Ascending aorta (tissue), 2 donors: ENCODE measurements around the gene LRP10. TPM values are rescaled to one million over a fixed set of nuclear protein-coding genes. Genes with fewer than 3 reads are reported as not detected.

Experiments used
- DNase-seq, 2 donors: peaks; one replicate each; pipeline ENCODE4 v3.0.0-alpha.2; 2019; ENCODE audit warnings: low spot score in 2 of 2
- H3K27ac ChIP-seq, 2 donors: fragments of 200-600 bp; sonication (generic); one replicate each; pipeline ENCODE4 v1.5.1; 2016 to 2017; ENCODE audit warnings: mild to moderate bottlenecking in 1 of 2
- H3K27me3 ChIP-seq: fragments of 200-600 bp; sonication (generic); one replicate; pipeline ENCODE4 v1.5.1; 2017
- H3K36me3 ChIP-seq, 2 donors: fragments of 200-600 bp; sonication (generic); one replicate each; pipeline ENCODE4 v1.5.1; 2016
- H3K4me1 ChIP-seq, 2 donors: fragments of 200-600 bp; sonication (generic); one replicate each; pipeline ENCODE4 v1.5.1; 2016 to 2017; ENCODE audit warnings: mild to moderate bottlenecking in 1 of 2
- H3K4me3 ChIP-seq, 2 donors: fragments of 200-600 bp; sonication (generic); one replicate each; pipeline ENCODE4 v1.5.1; 2016 to 2017; ENCODE audit warnings: mild to moderate bottlenecking in 1 of 2
- H3K9me3 ChIP-seq, 2 donors: fragments of 200-600 bp; sonication (generic); one replicate each; pipeline ENCODE4 v1.5.1; 2016
- intact Hi-C: fragments of 100-400 bp; cut with DNase I; formaldehyde crosslinking; loops from one replicate; pipeline ENCODE4 v1.15.1; 2023
- total RNA-seq: library from RNA; depleted of rRNA; stranded (reverse); fragments of >200 nt; gene quantifications from one replicate; pipeline ENCODE4 v1.1.0, GENCODE V29; 2016
- TF ChIP-seq, protein P1 (sequence below), 3 experiments: fragments of 200-600 bp in 2 of 3; fragments of 450-650 bp in 1 of 3; sonication (generic) in 2 of 3; IDR thresholded peaks; one replicate each; pipeline ENCODE4 v1.5.1; 2016 to 2019; ENCODE audit warnings: antibody characterized with exemption in 3 of 3, mild to moderate bottlenecking in 1 of 3, moderate library complexity in 1 of 3

LRP10 gene
- total RNA-seq, 1 donor from 2014 or later, result 214 TPM

- H3K36me3 ChIP-seq, result no peaks in the 10 kb centered on the region
- no peak overlapping the region for H3K27ac ChIP-seq
- TF ChIP-seq, protein P1, sequence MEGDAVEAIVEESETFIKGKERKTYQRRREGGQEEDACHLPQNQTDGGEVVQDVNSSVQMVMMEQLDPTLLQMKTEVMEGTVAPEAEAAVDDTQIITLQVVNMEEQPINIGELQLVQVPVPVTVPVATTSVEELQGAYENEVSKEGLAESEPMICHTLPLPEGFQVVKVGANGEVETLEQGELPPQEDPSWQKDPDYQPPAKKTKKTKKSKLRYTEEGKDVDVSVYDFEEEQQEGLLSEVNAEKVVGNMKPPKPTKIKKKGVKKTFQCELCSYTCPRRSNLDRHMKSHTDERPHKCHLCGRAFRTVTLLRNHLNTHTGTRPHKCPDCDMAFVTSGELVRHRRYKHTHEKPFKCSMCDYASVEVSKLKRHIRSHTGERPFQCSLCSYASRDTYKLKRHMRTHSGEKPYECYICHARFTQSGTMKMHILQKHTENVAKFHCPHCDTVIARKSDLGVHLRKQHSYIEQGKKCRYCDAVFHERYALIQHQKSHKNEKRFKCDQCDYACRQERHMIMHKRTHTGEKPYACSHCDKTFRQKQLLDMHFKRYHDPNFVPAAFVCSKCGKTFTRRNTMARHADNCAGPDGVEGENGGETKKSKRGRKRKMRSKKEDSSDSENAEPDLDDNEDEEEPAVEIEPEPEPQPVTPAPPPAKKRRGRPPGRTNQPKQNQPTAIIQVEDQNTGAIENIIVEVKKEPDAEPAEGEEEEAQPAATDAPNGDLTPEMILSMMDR (IDR thresholded peaks at IDR 0.05), result no peak
- H3K9me3 ChIP-seq, result no peaks in the 10 kb centered on the region
- no peaks in the 10 kb centered on the region for H3K27me3 ChIP-seq
- H3K4me1 ChIP-seq, result peaks cover 5 to 7% of the 10 kb centered on the region in 2 donors
- intact Hi-C loops, result no loop called here
- H3K4me3 ChIP-seq, result no peak overlapping the region
- no peak for DNase-seq
Measured at GRCh38 chr14:22865424-22866405, 5.8 kb upstream of the LRP10 start.

- no peaks in the 10 kb centered on the region for H3K36me3 ChIP-seq
- TF ChIP-seq, protein P1 (IDR thresholded peaks at IDR 0.05), result no peak
- intact Hi-C loops, result no loop called here
- H3K4me1 ChIP-seq, result peaks cover 5 to 9% of the 10 kb centered on the region in 2 donors
- no peak overlapping the region for H3K27ac ChIP-seq
- no peak for DNase-seq
- H3K27me3 ChIP-seq, result no peaks in the 10 kb centered on the region
- H3K9me3 ChIP-seq, result no peaks in the 10 kb centered on the region
- no peak overlapping the region for H3K4me3 ChIP-seq
Measured at GRCh38 chr14:22866874-22867273, 4.7 kb upstream of the LRP10 start.

- Histone ChIP-seq H3K27me3 (no peaks in the 10 kb centered on the region), H3K9me3 (no peaks in the 10 kb centered on the region), H3K27ac (peak overlapping the region; percentile 99 to 100), H3K4me3 (peak overlapping the region; percentile 95 to 100), H3K36me3 (peaks cover 26% of the 10 kb centered on the region in 2 donors), H3K4me1 (peaks cover 12 to 24% of the 10 kb centered on the region in 2 donors)
- TF ChIP-seq, protein P1 (IDR thresholded peaks at IDR 0.05), result no peak
- intact Hi-C loops, result loop anchor here (1.0 to 5.0 kb wide), 7 partner anchors 20 to 1496 kb away; partner anchors contain the start of genes ACIN1, C14orf119, MMP14 and NFATC4
- DNase-seq, result no peak
Measured at GRCh38 chr14:22870811-22871223, 723 bp upstream of the LRP10 start.

DNA sequence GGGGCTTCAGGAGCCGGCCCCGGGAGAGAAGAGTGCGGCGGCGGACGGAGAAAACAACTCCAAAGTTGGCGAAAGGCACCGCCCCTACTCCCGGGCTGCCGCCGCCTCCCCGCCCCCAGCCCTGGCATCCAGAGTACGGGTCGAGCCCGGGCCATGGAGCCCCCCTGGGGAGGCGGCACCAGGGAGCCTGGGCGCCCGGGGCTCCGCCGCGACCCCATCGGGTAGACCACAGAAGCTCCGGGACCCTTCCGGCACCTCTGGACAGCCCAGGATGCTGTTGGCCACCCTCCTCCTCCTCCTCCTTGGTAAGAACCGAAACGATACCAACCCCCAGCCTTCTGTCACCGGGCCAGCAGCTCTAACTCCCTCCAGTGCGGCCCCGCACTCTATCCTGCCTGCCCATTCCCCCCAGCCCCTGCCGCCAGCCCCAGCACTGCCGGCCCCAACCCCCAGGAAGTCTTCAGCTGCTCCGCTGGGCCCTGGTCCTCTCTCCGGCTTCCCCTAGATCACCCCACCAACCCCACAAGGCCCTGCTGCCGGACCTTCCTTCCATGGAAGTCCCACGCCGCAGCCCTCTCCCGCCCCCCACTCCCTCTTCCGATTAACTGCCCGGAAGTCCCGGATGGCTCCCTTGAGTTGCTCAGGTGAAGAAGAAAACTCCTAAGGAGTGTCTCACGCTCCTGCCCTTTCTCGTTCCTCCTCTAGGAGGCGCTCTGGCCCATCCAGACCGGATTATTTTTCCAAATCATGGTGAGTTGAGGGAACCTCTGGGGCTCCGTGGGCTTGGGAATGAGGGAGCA lies 693 bp downstream of the LRP10 start:
- H3K4me3 ChIP-seq, result peak overlapping the region; percentile 95 to 100
- intact Hi-C loops, result loop anchor here (1.0 to 5.0 kb wide), 6 partner anchors 14 to 1495 kb away; partner anchors contain the start of genes ACIN1, C14orf119, MMP14 and NFATC4
- TF ChIP-seq, protein P1 (IDR thresholded peaks at IDR 0.05), result peak; percentile 81 to 97 (median 97)
- no peaks in the 10 kb centered on the region for H3K27me3 ChIP-seq
- H3K27ac ChIP-seq, result peak overlapping the region; percentile 99 to 100
- no peaks in the 10 kb centered on the region for H3K9me3 ChIP-seq
- peak in 1 of 2 donors; percentile 92 for DNase-seq
- H3K4me1 ChIP-seq, result peaks cover 12 to 24% of the 10 kb centered on the region in 2 donors
- H3K36me3 ChIP-seq, result peaks cover 40% of the 10 kb centered on the region in 2 donors

DNA sequence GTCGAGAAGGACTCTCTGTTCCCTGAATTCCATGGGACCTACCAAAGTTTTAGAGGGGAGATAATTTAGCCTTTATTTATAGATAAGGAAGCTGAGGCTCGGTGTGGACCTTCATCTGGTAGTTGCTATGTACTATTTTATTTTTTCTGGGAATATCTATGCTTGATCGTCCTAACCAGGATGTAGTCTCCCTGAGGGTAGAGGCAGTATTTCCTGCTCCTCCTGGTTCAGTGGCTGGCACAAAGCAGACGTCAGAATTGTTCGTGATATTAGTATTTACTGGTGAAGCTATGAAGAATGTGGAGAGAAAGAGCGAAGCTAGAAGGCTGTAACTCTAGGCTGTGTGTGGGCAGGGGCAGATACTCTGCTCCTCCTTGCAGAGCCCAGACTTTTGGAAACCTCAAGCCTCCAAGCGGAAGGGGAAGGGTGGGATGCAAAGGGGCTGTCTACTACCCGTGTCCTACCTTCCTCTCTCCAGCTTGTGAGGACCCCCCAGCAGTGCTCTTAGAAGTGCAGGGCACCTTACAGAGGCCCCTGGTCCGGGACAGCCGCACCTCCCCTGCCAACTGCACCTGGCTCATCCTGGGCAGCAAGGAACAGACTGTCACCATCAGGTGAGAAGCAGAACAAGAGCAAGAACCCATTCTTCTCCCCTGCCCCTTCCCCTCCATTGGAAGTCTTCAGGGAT lies 1.4 kb downstream of the LRP10 start:
- intact Hi-C loops, result loop anchor here (1.0 to 5.0 kb wide), 6 partner anchors 13 to 1494 kb away; partner anchors contain the start of genes ACIN1, C14orf119, MMP14 and NFATC4
- TF ChIP-seq, protein P1 (IDR thresholded peaks at IDR 0.05), result no peak
- no peaks in the 10 kb centered on the region for H3K9me3 ChIP-seq
- peaks cover 12 to 24% of the 10 kb centered on the region in 2 donors for H3K4me1 ChIP-seq
- H3K4me3 ChIP-seq, result peak overlapping the region; percentile 95 to 100
- no peak for DNase-seq
- peaks cover 47% of the 10 kb centered on the region in 2 donors for H3K36me3 ChIP-seq
- H3K27me3 ChIP-seq, result no peaks in the 10 kb centered on the region
- peak overlapping the region; percentile 99 to 100 for H3K27ac ChIP-seq
